GM12878 (cell line): Measurements from ENCODE around the gene ME3. TPM values are rescaled to one million over a fixed set of nuclear protein-coding genes. Genes with fewer than 3 reads are reported as not detected.

ENCODE experiments used
- ATAC-seq: fragments of 200-7000 bp; cut with Tn5 transposase; 3 replicates; pipeline ENCODE4 v1.9.1; 2020; ENCODE audit warnings: mild to moderate bottlenecking, moderate library complexity
- BruUV-seq: library from RNA; stranded (reverse); fragments of 400-500 nt; replicated peaks from 2 replicates; lab custom pipeline; 2021; lab: Mats Ljungman, UMichigan
- CTCF ChIA-PET: fragments of 300-600 bp; sonication (Branson Sonifier 250); formaldehyde crosslinking; extraction: SDS; loops from one replicate; lab custom pipeline; 2021; ENCODE audit warnings: inconsistent platforms; lab: Yijun Ruan, JAX
- POLR2A ChIA-PET: fragments of 350-600 bp; formaldehyde crosslinking; extraction: SDS; loops from one replicate; lab custom pipeline; 2021; ENCODE audit warnings: inconsistent platforms; lab: Charles Lee
- RAD21 ChIA-PET: fragments of 300-600 bp; sonication (Branson Sonifier 250); formaldehyde crosslinking; loops from one replicate; lab custom pipeline; 2023; ENCODE audit warnings: antibody characterized with exemption; ENCODE audit not compliant: unreplicated experiment; lab: Charles Lee
- SMC1A ChIA-PET: fragments of 300-600 bp; sonication (Branson Sonifier 250); formaldehyde crosslinking; loops from one replicate; lab custom pipeline; 2023; ENCODE audit not compliant: unreplicated experiment, uncharacterized antibody; lab: Charles Lee
- DNase-seq: peaks from one replicate; pipeline ENCODE4 v3.0.0-alpha.2; 2011; ENCODE audit warnings: low read depth, low spot score
- FAIRE-seq: peaks from 3 replicates; lab custom pipeline; 2011; peaks lifted over from hg19 to GRCh38; lab: Jason Lieb, UNC
- H2AFZ ChIP-seq: 2 replicates; pipeline ENCODE4 v1.6.0; 2011; ENCODE audit warnings: low read depth, low read length, control low read depth; ENCODE audit not compliant: control insufficient read depth
- H3K27ac ChIP-seq: 2 replicates; pipeline ENCODE4 v1.5.1; 2011; ENCODE audit warnings: control low read depth; ENCODE audit not compliant: control insufficient read depth, insufficient read depth
- H3K27me3 ChIP-seq, 2 experiments: replicated peaks in 1 of 2; 2 replicates each; pipeline versions ENCODE4 v1.6.0 to v1.6.1; 2011; ENCODE audit warnings: low read length in 1 of 2; ENCODE audit not compliant: control insufficient read depth in 2 of 2, insufficient read depth in 2 of 2
- H3K36me3 ChIP-seq, 2 experiments: 2 replicates each; pipeline ENCODE4 v1.5.1; 2011; ENCODE audit warnings: low read length in 1 of 2; ENCODE audit not compliant: control insufficient read depth in 2 of 2, insufficient read depth in 2 of 2
- H3K4me1 ChIP-seq: 2 replicates; pipeline ENCODE4 v1.6.1; 2011; ENCODE audit warnings: mild to moderate bottlenecking, low read length, moderate library complexity, mixed read lengths; ENCODE audit not compliant: control insufficient read depth, insufficient read depth
- H3K4me2 ChIP-seq: 2 replicates; pipeline ENCODE4 v1.6.0; 2011; ENCODE audit warnings: control low read depth; ENCODE audit not compliant: control insufficient read depth, insufficient read depth
- H3K4me3 ChIP-seq: fragments of 200-600 bp; sonication (generic); 2 replicates; pipeline ENCODE4 v1.5.1; 2016
- H3K79me2 ChIP-seq: 2 replicates; pipeline ENCODE4 v1.6.0; 2011; ENCODE audit warnings: low read length; ENCODE audit not compliant: control insufficient read depth, insufficient read depth
- H3K9ac ChIP-seq: 2 replicates; pipeline ENCODE4 v1.8.0; 2011; ENCODE audit warnings: low read length, control low read depth, mixed read lengths; ENCODE audit not compliant: control insufficient read depth, insufficient read depth
- H3K9me3 ChIP-seq: replicated peaks from 3 replicates; pipeline ENCODE4 v1.5.1; 2011; ENCODE audit warnings: mild to moderate bottlenecking, low read length; ENCODE audit not compliant: control insufficient read depth, insufficient read depth
- H4K20me1 ChIP-seq: 2 replicates; pipeline ENCODE4 v1.6.0; 2011; ENCODE audit not compliant: control insufficient read depth, insufficient read depth
- ELK1 ChIP-seq: IDR thresholded peaks from 2 replicates; pipeline ENCODE4 v1.6.1; 2012; ENCODE audit warnings: low read depth, low read length, improper control_type of control experiment
- FOS ChIP-seq: IDR thresholded peaks from 3 replicates; pipeline ENCODE4 v1.6.1; 2011; ENCODE audit warnings: borderline replicate concordance; ENCODE audit not compliant: insufficient read length; ENCODE audit errors: extremely low read depth
- HDAC2 ChIP-seq: fragments of 200-600 bp; sonication (generic); IDR thresholded peaks from 2 replicates; pipeline ENCODE4 v1.6.1; 2017
- MLLT1 ChIP-seq: fragments of 450-650 bp; IDR thresholded peaks from 2 replicates; pipeline ENCODE4 v1.6.1; 2016; ENCODE audit warnings: mild to moderate bottlenecking
- MTA2 ChIP-seq: fragments of 450-650 bp; IDR thresholded peaks from 2 replicates; pipeline ENCODE4 v1.6.1; 2016; ENCODE audit warnings: low read depth, mild to moderate bottlenecking, moderate library complexity
- NKRF ChIP-seq: fragments of 450-650 bp; conservative IDR thresholded peaks from 2 replicates; pipeline ENCODE4 v1.6.1; 2017; ENCODE audit warnings: mild to moderate bottlenecking, moderate library complexity
- RB1 ChIP-seq: fragments of 450-650 bp; formaldehyde crosslinking; IDR thresholded peaks from 2 replicates; pipeline ENCODE4 v1.6.1; 2017; ENCODE audit warnings: mild to moderate bottlenecking, borderline replicate concordance
- SIN3A ChIP-seq: IDR thresholded peaks from 2 replicates; pipeline ENCODE4 v1.6.1; 2012; ENCODE audit warnings: low read depth, low read length, improper control_type of control experiment
- TBL1XR1 ChIP-seq: IDR thresholded peaks from 2 replicates; pipeline ENCODE4 v1.6.1; 2012; ENCODE audit warnings: low read depth, low read length, improper control_type of control experiment
- ZBTB33 ChIP-seq: fragments of 450-650 bp; IDR thresholded peaks from 2 replicates; pipeline ENCODE4 v1.6.1; 2017; ENCODE audit warnings: mild to moderate bottlenecking
- ZNF687 ChIP-seq: fragments of 450-650 bp; IDR thresholded peaks from 2 replicates; pipeline ENCODE4 v1.6.1; 2017; ENCODE audit warnings: mild to moderate bottlenecking, moderate library complexity
- WGBS: methylation state at CpG from one replicate; pipeline ENCODE4 v1.1.6; 2016; ENCODE audit warnings: low lambda C conversion rate; ENCODE audit not compliant: insufficient replicate concordance, insufficient coverage; ENCODE audit errors: missing lambda C conversion rate; 5-methylcytosine and 5-hydroxymethylcytosine counted together
- in situ Hi-C: fragments of 300-500 bp; cut with MboI; formaldehyde crosslinking; loops from 9 replicates; pipeline ENCODE4 v1.14.3; 2018; ENCODE audit warnings: mixed read lengths
- intact Hi-C: fragments of 100-400 bp; cut with micrococcal nuclease; formaldehyde crosslinking; loops from one replicate; pipeline ENCODE4 v1.14.2; 2022; ENCODE audit not compliant: unreplicated experiment
- polyA plus RNA-seq, 11 experiments: library from polyadenylated mRNA; depleted of rRNA in 4 of 11; unstranded in 6 of 11; stranded (reverse) in 5 of 11; fragments of >200 nt; fragmentation: Nextera tagmentation in 4 of 11; fragmentation: Illumina TruSeq in 1 of 11; extraction: Ambion mirVana in 4 of 11; extraction: Trizol in 1 of 11; gene quantifications; 1 replicate in 1 of 11; 2 replicates in 10 of 11; pipeline versions ENCODE4 v1.2.1 to v1.2.3, GENCODE V29; 2011 to 2016; ENCODE audit warnings: inconsistent platforms in 2 of 11, missing spikeins in 2 of 11, low read depth in 1 of 11
- total RNA-seq, 4 experiments: library from RNA; depleted of rRNA in 3 of 4; stranded (reverse); fragments of >200 nt in 3 of 4; fragmentation: Illumina TruSeq in 1 of 4; extraction: Trizol in 1 of 4; gene quantifications; 2 replicates each; pipeline versions ENCODE4 v1.2.1 to v1.2.3, GENCODE V29; 2013 to 2021

ME3 gene
- total and polyA plus RNA-seq, 10 of the 15 experiments (the other 5 are each of a cell fraction or from before 2014, with no cell fraction given), result 0.06 to 0.40 (median 0.19) TPM; not detected in 2

- ChIA-PET CTCF (interaction anchor here (0.9 to 1.8 kb wide), 6 partner anchors 30 to 93 kb away, joined by 3 to 7 read pairs (median 4); no protein-coding TSS in a partner anchor), POLR2A (interaction anchor here (1.1 kb wide), 1 partner anchor 26 kb away, joined by 3 read pairs; no protein-coding TSS in a partner anchor), RAD21 (interaction anchor here (0.6 to 3.6 kb wide), 2 partner anchors 30 to 78 kb away, joined by 4 to 17 read pairs; no protein-coding TSS in a partner anchor), SMC1A (interaction anchor here (0.7 to 2.5 kb wide), 16 partner anchors 9 to 94 kb away, joined by 3 to 10 read pairs (median 4); no protein-coding TSS in a partner anchor)
- in situ Hi-C loops, result no loop called here
- Histone ChIP-seq H3K36me3 (no peaks in the 10 kb centered on the region), H3K4me3 (no peak overlapping the region), H3K9ac (no peak overlapping the region), H3K27me3 (peaks cover 0 to 1% of the 10 kb centered on the region in 2 experiments; a peak in 1 of 4 replicates), H3K4me1 (no peaks in the 10 kb centered on the region), H2AFZ (no peak overlapping the region), H3K27ac (no peak overlapping the region), H4K20me1 (no peaks in the 10 kb centered on the region), H3K4me2 (no peak overlapping the region), H3K79me2 (no peaks in the 10 kb centered on the region), H3K9me3 (no peaks in the 10 kb centered on the region; the same call in 2 of the 3 replicates)
- no TSS peak for BruUV-seq
- ATAC-seq (no peak), DNase-seq (no peak), FAIRE-seq (no peak)
- WGBS, result 36% methylated on average over 7 of the region's 7 CpGs
- intact Hi-C loops, result no loop called here
- TF ChIP-seq FOS, result no peak
- TF ChIP-seq MLLT1, result no peak
- no peak for TF ChIP-seq ELK1
- no peak for TF ChIP-seq ZNF687
- TF ChIP-seq HDAC2, result no peak
- no peak for TF ChIP-seq NKRF
- TF ChIP-seq MTA2, result no peak
- no peak for TF ChIP-seq SIN3A
- no peak for TF ChIP-seq RB1
- no peak for TF ChIP-seq TBL1XR1
- no peak for TF ChIP-seq ZBTB33
Measured at GRCh38 chr11:86515297-86516094, 156.9 kb downstream of the ME3 start.
